HG03159 (cell line): ENCODE measurements around the gene NXPH4.

Experiments
- ATAC-seq: cut with Tn5 transposase; IDR thresholded peaks from one replicate; pipeline ENCODE4 v1.9.1; 2021; ENCODE audit warnings: mild to moderate bottlenecking, moderate library complexity; ENCODE audit not compliant: unreplicated experiment

NXPH4 gene

DNA sequence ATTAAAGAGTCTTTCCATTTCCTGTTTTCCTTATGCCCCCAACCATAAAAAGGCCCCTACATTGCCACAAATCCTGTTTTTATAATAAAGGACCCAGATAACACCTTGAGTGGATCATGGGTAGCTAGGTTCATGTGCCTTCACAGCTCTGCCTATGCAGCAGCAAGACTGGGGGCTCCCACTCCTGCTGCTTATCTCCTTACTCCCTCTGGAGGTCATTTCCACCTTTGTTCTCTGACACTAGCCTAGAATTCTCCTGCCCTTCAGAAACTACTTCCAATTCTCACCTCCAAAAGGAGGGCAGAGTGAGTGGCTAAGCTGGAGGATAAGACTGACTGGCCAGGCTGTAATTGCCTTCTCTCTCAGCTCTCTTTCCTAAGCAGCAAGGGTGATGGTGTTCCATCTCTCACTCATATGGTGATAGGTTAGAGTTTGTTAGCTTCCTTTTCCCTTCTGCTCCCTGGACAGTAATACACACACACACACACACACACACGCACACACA is 54.4 kb downstream of the NXPH4 start:
- ATAC-seq = no peak

DNA sequence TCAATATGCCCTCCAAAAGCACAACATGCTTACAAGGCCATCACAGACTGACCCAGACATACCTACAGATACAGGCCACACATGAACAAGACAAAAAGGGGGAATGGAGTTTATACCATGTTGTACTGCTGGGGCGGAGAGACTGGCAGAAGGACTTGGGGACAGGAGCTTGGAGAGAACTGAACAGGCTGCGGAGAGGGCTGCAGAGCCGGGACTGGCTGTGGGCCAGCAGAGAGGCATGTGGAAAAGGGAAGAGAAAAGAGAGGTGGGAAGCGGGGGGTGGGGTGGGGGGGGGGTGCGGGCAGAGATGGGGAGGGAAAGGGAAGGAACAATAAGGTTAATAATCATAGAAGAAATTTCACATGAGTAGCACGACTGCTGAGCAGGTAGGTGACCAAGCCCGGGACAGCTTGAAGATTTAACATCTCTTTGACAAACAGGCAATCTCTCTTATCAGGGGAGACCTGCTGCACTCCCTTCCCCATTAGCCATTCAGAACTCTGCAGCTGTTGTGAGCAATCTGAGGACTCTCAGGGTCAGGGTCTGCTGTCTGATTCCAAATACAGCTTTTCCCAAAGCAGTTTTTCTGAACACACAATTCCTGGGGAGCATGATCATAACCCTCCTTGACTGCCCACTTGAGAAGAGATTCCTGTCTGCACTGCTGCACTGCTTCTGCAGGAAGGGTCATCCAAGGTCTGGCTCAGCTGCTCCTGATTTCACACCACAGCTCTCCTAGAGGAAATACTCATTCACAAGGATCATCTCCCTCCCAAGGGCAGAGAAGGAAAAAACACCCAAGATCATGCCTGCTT is 56.0 kb downstream of the NXPH4 start:
- no peak for ATAC-seq

DNA sequence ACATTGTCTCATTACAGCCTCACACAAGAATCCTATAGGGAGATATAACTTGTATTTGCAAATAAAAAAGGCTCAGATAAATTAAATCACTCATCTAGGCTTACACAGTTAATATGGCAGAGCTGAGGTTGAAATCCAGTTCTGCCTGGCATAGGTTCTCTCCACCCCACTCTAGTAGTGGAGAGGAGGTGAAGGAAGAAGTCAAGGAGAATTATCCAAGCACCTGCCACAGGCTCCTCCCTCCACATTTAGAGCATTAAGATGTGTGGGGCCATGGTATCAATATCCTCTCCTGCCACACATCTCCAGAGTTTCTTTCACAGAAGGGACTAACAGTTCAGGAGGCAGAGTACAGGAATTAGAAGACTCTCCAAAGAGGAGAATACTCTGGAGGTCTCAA is 56.9 kb downstream of the NXPH4 start:
- no peak for ATAC-seq
